ENCODE measurements around the gene GABARAPL2. TPM values are rescaled to one million over a fixed set of nuclear protein-coding genes. Genes with fewer than 3 reads are reported as not detected.

The GABARAPL2 gene
- total RNA-seq, 1 experiment from 2014 or later = 76.9 TPM

GRCh38 chr16:75567911-75568310 lies 1.7 kb downstream of the GABARAPL2 start:
- ATAC-seq (no peak), DNase-seq (ENCODE audit: low read depth, low spot score) (no peak)
- Histone ChIP-seq H3K27me3 (ENCODE audit: insufficient read depth, low read length) (no peaks in the 10 kb centered on the region), H3K27ac (ENCODE audit: low read depth, low read length) (no peak overlapping the region), H3K79me2 (ENCODE audit: insufficient read depth, low read length) (peaks cover 17% of the 10 kb centered on the region), H3K9ac (ENCODE audit: low read length) (no peak overlapping the region), H3K9me2 (ENCODE audit: insufficient read depth) (no peaks in the 10 kb centered on the region), H2AFZ (ENCODE audit: low read depth, low read length, poor library complexity, severe bottlenecking) (no peak overlapping the region), H3K4me3 (replicated peaks in 1 of 2; ENCODE audit: low read depth in 1 of 2, low read length in 2 of 2) (no peak overlapping the region), H3K36me3 (ENCODE audit: control insufficient read depth in 1 of 2, insufficient read depth in 2 of 2, low read length in 2 of 2) (peaks cover 20 to 31% of the 10 kb centered on the region in 2 experiments; a peak in 3 of 4 replicates), H3K4me2 (ENCODE audit: low read length) (no peak overlapping the region), H3K9me3 (ENCODE audit: control insufficient read depth in 1 of 2, insufficient read depth in 1 of 2, low read depth in 1 of 2, low read length in 2 of 2) (no peaks in the 10 kb centered on the region), H4K20me1 (ENCODE audit: insufficient read depth) (no peaks in the 10 kb centered on the region), H3K4me1 (ENCODE audit: control insufficient read depth in 1 of 2, insufficient read depth in 2 of 2, low read length in 2 of 2) (peaks cover 15 to 24% of the 10 kb centered on the region in 2 experiments)
- RAD21 ChIA-PET (ENCODE audit: low non-redundant PET in 1 of 2, low total read pairs in 2 of 2, uncharacterized antibody in 2 of 2, unreplicated experiment in 2 of 2) = no interaction called here
- no peak for TF ChIP-seq TCF7L2 (IDR thresholded peaks at IDR 0.05; ENCODE audit: borderline replicate concordance, extremely low read depth, insufficient read depth, insufficient read length)
- TF ChIP-seq MAX (IDR thresholded peaks at IDR 0.05) = no peak
- TF ChIP-seq SP1 (IDR thresholded peaks at IDR 0.05; ENCODE audit: low read depth) = no peak
- TF ChIP-seq ATF3 (IDR thresholded peaks at IDR 0.05) = no peak
- no peak for TF ChIP-seq RAD21 (IDR thresholded peaks at IDR 0.05; ENCODE audit: low read depth)
- TF ChIP-seq SRF (IDR thresholded peaks at IDR 0.05; ENCODE audit: low read depth) = no peak
- TF ChIP-seq REST (IDR thresholded peaks at IDR 0.05; ENCODE audit: low read depth) = no peak
- no peak for TF ChIP-seq FOSL1 (IDR thresholded peaks at IDR 0.05; ENCODE audit: low read depth)
- no peak for TF ChIP-seq SIN3A (IDR thresholded peaks at IDR 0.05; ENCODE audit: low read depth)
- no peak for TF ChIP-seq JUND (IDR thresholded peaks at IDR 0.05)
- no peak for TF ChIP-seq ZNF274 (IDR thresholded peaks at IDR 0.05; ENCODE audit: low read depth, low read length)
- TF ChIP-seq ZBTB33 (IDR thresholded peaks at IDR 0.05; ENCODE audit: extremely low read depth, insufficient replicate concordance, low read length) = no peak
- no peak for TF ChIP-seq EZH2 (IDR thresholded peaks at IDR 0.05)
- TF ChIP-seq CTCF (IDR thresholded peaks at IDR 0.05 in 2 of 3, conservative IDR thresholded peaks at IDR 0.05 in 1 of 3; ENCODE audit: borderline replicate concordance in 1 of 3, insufficient read depth in 1 of 3, low read depth in 2 of 3, low read length in 2 of 3) = no peak
- TF ChIP-seq CEBPB (IDR thresholded peaks at IDR 0.05; ENCODE audit: low read depth) = no peak
- no peak for TF ChIP-seq EZH2phosphoT487 (IDR thresholded peaks at IDR 0.05; ENCODE audit: borderline replicate concordance)
- no peak for TF ChIP-seq EGR1 (IDR thresholded peaks at IDR 0.05; ENCODE audit: low read depth)
- no peak for TF ChIP-seq YY1 (IDR thresholded peaks at IDR 0.05; ENCODE audit: extremely low read depth, insufficient replicate concordance, low read depth, low read length)
- no peak for TF ChIP-seq POLR2A (IDR thresholded peaks at IDR 0.05; ENCODE audit: borderline replicate concordance, extremely low read depth, insufficient read depth, insufficient read length)
- TF ChIP-seq POLR2AphosphoS5 (IDR thresholded peaks at IDR 0.05; ENCODE audit: low read depth, low read length) = no peak
- BruUV-seq (replicated peaks) = no TSS peak
- POLR2A ChIA-PET = no interaction called here
- intact Hi-C loops (cut with micrococcal nuclease) = no loop called here
- CTCF ChIA-PET = no interaction called here

Data from HCT116 (cell line).